Adrenal gland (tissue), 12 donors: ENCODE measurements around the gene OPRM1. TPM values are rescaled to one million over a fixed set of nuclear protein-coding genes. Genes with fewer than 3 reads are reported as not detected.

Source experiments
- DNase-seq, 7 donors: peaks; one replicate each; pipeline ENCODE4 v3.0.0-alpha.2; 2019 to 2020
- H3K27ac ChIP-seq, 5 donors: fragments of 200-600 bp; sonication (generic) in 4 of 5; 1 replicate in 3 of 5; 2 replicates in 2 of 5; pipeline versions ENCODE4 v1.5.1 to v1.8.0; 2016 to 2020; ENCODE audit warnings: mild to moderate bottlenecking in 1 of 5
- H3K27me3 ChIP-seq: fragments of 200-600 bp; 2 replicates; pipeline ENCODE4 v1.8.0; 2021
- H3K36me3 ChIP-seq, 2 donors: fragments of 200-600 bp; replicated peaks in 1 of 2; 1 replicate in 1 of 2; 2 replicates in 1 of 2; pipeline versions ENCODE4 v1.5.1 to v1.8.0; 2018 to 2022
- H3K4me1 ChIP-seq, 2 donors: fragments of 200-600 bp; replicated peaks in 1 of 2; 1 replicate in 1 of 2; 2 replicates in 1 of 2; pipeline versions ENCODE4 v1.5.1 to v1.8.0; 2018 to 2021
- H3K4me3 ChIP-seq, 4 donors: fragments of 200-600 bp; sonication (generic) in 3 of 4; one replicate each; pipeline ENCODE4 v1.5.1; 2016 to 2018
- H3K9me3 ChIP-seq, 3 donors: fragments of 200-600 bp; sonication (generic) in 1 of 3; replicated peaks in 1 of 3; 1 replicate in 2 of 3; 2 replicates in 1 of 3; pipeline versions ENCODE4 v1.5.1 to v1.8.0; 2016 to 2021
- CTCF ChIP-seq, 6 experiments: fragments of 450-650 bp in 4 of 6; fragments of 200-600 bp in 2 of 6; sonication (generic) in 1 of 6; IDR thresholded peaks; 1 replicate in 5 of 6; 2 replicates in 1 of 6; pipeline versions ENCODE4 v1.5.1 to v1.8.0; 2016 to 2021; ENCODE audit warnings: antibody characterized with exemption in 6 of 6, mild to moderate bottlenecking in 2 of 6, moderate library complexity in 1 of 6
- POLR2A ChIP-seq, 2 donors: fragments of 450-650 bp; IDR thresholded peaks; one replicate each; pipeline ENCODE4 v1.6.1; 2017; ENCODE audit warnings: antibody characterized with exemption in 2 of 2, mild to moderate bottlenecking in 2 of 2, moderate library complexity in 1 of 2
- WGBS, 4 donors: extraction: QIAGEN DNeasy Blood & Tissue Kit in 2 of 4; methylation state at CpG; one replicate each; pipeline versions ENCODE4 v1.1.5 to v1.1.7; 2013 to 2017; 5-methylcytosine and 5-hydroxymethylcytosine counted together
- intact Hi-C, 2 donors: fragments of 100-400 bp; cut with DNase I; formaldehyde crosslinking; loops; one replicate each; pipeline versions ENCODE4 v1.14.1 to v1.15.0; 2022 to 2023
- polyA plus RNA-seq, 3 donors: library from polyadenylated mRNA; stranded (reverse); fragments of 200-250 nt in 2 of 3; fragments of 350-450 nt in 1 of 3; fragmentation: Illumina TruSeq in 1 of 3; extraction: RNeasy Lipid Tissue Mini Kit (QIAGEN cat#74804) in 1 of 3; gene quantifications; one replicate each; pipeline ENCODE4 v1.2.3, GENCODE V29; 2013 to 2014
- total RNA-seq, 9 donors: library from RNA; depleted of rRNA in 4 of 9; stranded (reverse); fragments of >200 nt in 4 of 9; fragments of 120-200 nt in 1 of 9; fragmentation: NEBNext Ultra II Directional in 1 of 9; extraction: Animal tissue kit (Norgen Biotek cat#: 25700) in 1 of 9; gene quantifications; one replicate each; pipeline versions ENCODE4 v1.1.0 to v1.2.4, GENCODE V29; 2013 to 2023
- donor health status: healthy with polysubstance abuse.
- donor health status: Bipolar disorder and iron deficiency.
- donor health status: DM: yes; HTN: yes; CAD: no.
- donor health status: DM: no; HTN: no; CAD: no.
- donor health status: DM: no; HTN: no; CAD: no.
- donor health status: DM: yes; HTN: yes; CAD: no.

OPRM1 gene
- total and polyA plus RNA-seq, 12 donors: 0.19 to 3.5 (median 1.0) TPM; not detected in 4

GRCh38 chr6:154012852-154013251, 26.2 kb upstream of the OPRM1 start:
- intact Hi-C loops: no loop called here
- TF ChIP-seq POLR2A (IDR thresholded peaks at IDR 0.05): no peak
- TF ChIP-seq CTCF (IDR thresholded peaks at IDR 0.05): no peak
- Histone ChIP-seq H3K4me3 (no peak overlapping the region), H3K9me3 (no peaks in the 10 kb centered on the region), H3K27me3 (no peaks in the 10 kb centered on the region), H3K27ac (no peak overlapping the region), H3K36me3 (no peaks in the 10 kb centered on the region), H3K4me1 (no peaks in the 10 kb centered on the region)
- 44 to 59% (median 57%) methylated on average over 2 of the region's 2 CpGs for WGBS, 4 donors
- DNase-seq: no peak

GRCh38 chr6:154017786-154018185, 21.3 kb upstream of the OPRM1 start:
- DNase-seq: no peak

GRCh38 chr6:154030646-154031045, 8.4 kb upstream of the OPRM1 start:
- WGBS, 4 donors: 38 to 55% (median 49%) methylated on average over 2 of the region's 2 CpGs
- Histone ChIP-seq H3K27me3 (no peaks in the 10 kb centered on the region), H3K27ac (no peak overlapping the region), H3K36me3 (no peaks in the 10 kb centered on the region), H3K4me1 (no peaks in the 10 kb centered on the region), H3K4me3 (no peak overlapping the region), H3K9me3 (peaks cover 0 to 5% (median 0%) of the 10 kb centered on the region in 3 donors)
- intact Hi-C loops: no loop called here
- DNase-seq: no peak
- TF ChIP-seq POLR2A (IDR thresholded peaks at IDR 0.05) (no peak), CTCF (IDR thresholded peaks at IDR 0.05) (no peak)

More at GRCh38 chr6:154017786-154018185, 21.3 kb upstream of the OPRM1 start:
- WGBS, 4 donors: 57 to 71% (median 69%) methylated on average over 3 of the region's 3 CpGs
- Histone ChIP-seq H3K27me3 (no peaks in the 10 kb centered on the region), H3K27ac (no peak overlapping the region), H3K4me3 (no peak overlapping the region), H3K9me3 (no peaks in the 10 kb centered on the region), H3K4me1 (no peaks in the 10 kb centered on the region), H3K36me3 (no peaks in the 10 kb centered on the region)
- TF ChIP-seq POLR2A (IDR thresholded peaks at IDR 0.05): no peak
- no peak for TF ChIP-seq CTCF (IDR thresholded peaks at IDR 0.05)
- intact Hi-C loops: no loop called here

GRCh38 chr6:154041001-154041400, 2.0 kb downstream of the OPRM1 start:
- intact Hi-C loops: no loop called here
- WGBS, 4 donors: 68 to 73% (median 72%) methylated on average over 2 of the region's 2 CpGs

GRCh38 chr6:154053141-154053540, 14.1 kb downstream of the OPRM1 start:
- Histone ChIP-seq H3K36me3 (no peaks in the 10 kb centered on the region), H3K4me1 (no peaks in the 10 kb centered on the region), H3K27me3 (no peaks in the 10 kb centered on the region), H3K9me3 (no peaks in the 10 kb centered on the region), H3K4me3 (no peak overlapping the region), H3K27ac (no peak overlapping the region)
- no peak for TF ChIP-seq CTCF (IDR thresholded peaks at IDR 0.05)
- TF ChIP-seq POLR2A (IDR thresholded peaks at IDR 0.05): no peak
- no peak for DNase-seq
- intact Hi-C loops: no loop called here
- WGBS, 4 donors: 39 to 67% (median 54%) methylated on average over 1 of the region's 1 CpG

More at GRCh38 chr6:154041001-154041400, 2.0 kb downstream of the OPRM1 start:
- no peaks in the 10 kb centered on the region for H3K4me1 ChIP-seq
- no peak overlapping the region for H3K27ac ChIP-seq
- H3K36me3 ChIP-seq: no peaks in the 10 kb centered on the region
- peaks cover 4% of the 10 kb centered on the region for H3K27me3 ChIP-seq
- no peak for TF ChIP-seq POLR2A (IDR thresholded peaks at IDR 0.05)
- H3K4me3 ChIP-seq: no peak overlapping the region
- DNase-seq: no peak
- H3K9me3 ChIP-seq: no peaks in the 10 kb centered on the region
